Measurements from ENCODE around the gene KLHL6.

KLHL6 gene

DNA sequence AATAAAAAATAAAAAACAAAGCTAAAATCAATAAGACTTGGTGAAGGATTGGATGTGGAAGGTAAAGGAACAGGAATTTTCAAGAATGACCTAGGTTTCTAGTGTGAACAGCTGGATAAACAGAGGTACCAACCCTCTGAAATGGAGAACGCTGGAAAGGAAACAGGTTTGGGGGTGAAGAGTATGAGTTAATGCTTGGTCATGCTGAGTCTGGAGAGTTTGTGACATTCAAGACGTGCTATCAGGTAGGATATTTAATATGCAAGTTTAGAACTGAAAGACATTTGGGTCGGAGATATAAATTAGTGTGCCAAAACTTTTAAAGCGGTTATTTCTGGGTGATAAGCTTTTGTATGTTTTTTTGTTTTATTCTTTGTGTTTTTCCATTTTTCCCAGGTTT, 11.4 kb upstream of the KLHL6 start:
- no peak for DNase-seq (ENCODE audit: low spot score)

GRCh38 chr3:183564046-183564445, 8.5 kb upstream of the KLHL6 start:
- no peak for DNase-seq (ENCODE audit: low spot score)

DNA sequence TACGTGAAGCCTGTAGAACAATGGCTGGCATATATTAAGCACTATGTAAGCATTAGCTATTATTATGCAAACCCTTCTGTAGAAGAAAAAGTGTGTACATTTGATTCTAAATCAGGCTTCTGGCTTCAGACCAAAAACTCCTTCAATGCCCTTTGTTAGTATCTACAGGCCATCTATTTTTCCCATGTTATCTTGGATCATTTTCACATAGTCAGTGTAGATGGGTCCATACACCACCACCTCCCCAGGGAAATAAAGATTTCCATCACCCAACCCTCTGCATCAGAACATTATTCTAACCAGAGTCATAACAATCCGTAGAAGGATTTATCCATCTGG, 8.0 kb upstream of the KLHL6 start:
- no peak for DNase-seq (ENCODE audit: low spot score)

GRCh38 chr3:183560607-183561006, 5.1 kb upstream of the KLHL6 start:
- DNase-seq (ENCODE audit: low spot score) = no peak

- no peak for DNase-seq (ENCODE audit: low spot score)
These were observed 3.0 kb upstream of the KLHL6 start for GRCh38 chr3:183558495-183558894.

DNA sequence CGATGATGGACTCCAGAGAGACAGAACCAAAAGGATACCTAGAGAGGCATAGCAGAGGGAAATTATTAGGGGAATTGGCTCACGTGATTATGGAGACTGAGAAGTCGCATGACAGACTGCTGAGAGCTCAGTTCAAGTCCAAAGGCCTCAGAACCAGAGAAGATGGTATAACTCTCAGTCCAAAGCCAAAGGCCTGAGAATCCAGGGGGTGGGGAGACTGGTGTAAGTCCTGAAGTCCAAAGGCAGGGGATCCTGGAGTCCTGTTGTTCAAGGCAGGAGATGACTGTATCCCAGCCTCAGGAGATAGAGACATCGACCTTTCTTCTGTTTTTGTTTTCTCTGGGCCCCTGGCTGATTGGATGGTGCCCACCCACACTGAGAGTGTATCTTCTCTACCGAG, 1.2 kb upstream of the KLHL6 start:
- no peak for DNase-seq (ENCODE audit: low spot score)

GRCh38 chr3:183554377-183554776, 1.1 kb downstream of the KLHL6 start:
- DNase-seq (ENCODE audit: low spot score) = no peak

DNA sequence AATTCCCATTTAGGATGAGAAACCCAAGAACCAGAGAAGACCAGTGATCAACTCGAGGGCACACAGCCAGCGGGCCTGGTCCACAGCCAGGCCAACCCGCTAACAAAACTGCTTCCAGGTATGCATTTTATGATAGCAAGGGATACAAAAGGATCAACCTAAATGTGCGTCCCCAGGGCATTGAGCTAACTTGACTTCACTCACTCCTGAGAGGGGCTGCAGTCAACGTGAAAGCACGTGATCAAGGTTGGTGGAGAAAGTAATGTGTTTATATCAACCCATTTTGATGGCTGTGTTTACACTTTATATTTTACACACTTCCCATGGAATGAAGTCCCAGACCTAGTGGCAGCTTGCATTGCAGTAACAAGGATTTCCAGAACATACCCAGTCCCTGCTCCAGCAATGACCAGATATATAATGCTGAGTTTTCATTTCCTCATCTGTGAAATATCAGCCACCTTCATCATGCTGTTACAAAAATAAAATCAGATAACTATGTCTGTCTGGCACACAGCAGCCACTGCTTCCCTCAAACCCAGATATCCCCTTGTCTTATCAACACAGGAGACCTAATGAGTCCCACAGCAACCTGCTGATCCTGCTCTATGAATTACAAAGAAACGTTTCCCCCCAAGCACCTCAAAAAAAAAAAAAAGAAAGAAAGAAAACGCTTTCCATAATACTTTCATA, 2.0 kb downstream of the KLHL6 start:
- DNase-seq (ENCODE audit: low spot score) = no peak

- DNase-seq (ENCODE audit: low spot score) = no peak
These were observed 3.6 kb downstream of the KLHL6 start for GRCh38 chr3:183551930-183552329.

GRCh38 chr3:183548262-183548769, 7.2 kb downstream of the KLHL6 start:
- DNase-seq (ENCODE audit: low spot score) = peak; percentile 67

GRCh38 chr3:183546625-183547024, 8.9 kb downstream of the KLHL6 start:
- DNase-seq (ENCODE audit: low spot score) = no peak

- DNase-seq (ENCODE audit: low spot score) = no peak
These were observed 9.8 kb downstream of the KLHL6 start for GRCh38 chr3:183545708-183546107.

- DNase-seq (ENCODE audit: low spot score) = no peak
These were observed 13.2 kb downstream of the KLHL6 start for GRCh38 chr3:183542355-183542754.

- DNase-seq (ENCODE audit: low spot score) = no peak
These were observed 13.8 kb downstream of the KLHL6 start for GRCh38 chr3:183541738-183542137.

GRCh38 chr3:183541235-183541655, 14.3 kb downstream of the KLHL6 start:
- no peak for DNase-seq (ENCODE audit: low spot score)

DNA sequence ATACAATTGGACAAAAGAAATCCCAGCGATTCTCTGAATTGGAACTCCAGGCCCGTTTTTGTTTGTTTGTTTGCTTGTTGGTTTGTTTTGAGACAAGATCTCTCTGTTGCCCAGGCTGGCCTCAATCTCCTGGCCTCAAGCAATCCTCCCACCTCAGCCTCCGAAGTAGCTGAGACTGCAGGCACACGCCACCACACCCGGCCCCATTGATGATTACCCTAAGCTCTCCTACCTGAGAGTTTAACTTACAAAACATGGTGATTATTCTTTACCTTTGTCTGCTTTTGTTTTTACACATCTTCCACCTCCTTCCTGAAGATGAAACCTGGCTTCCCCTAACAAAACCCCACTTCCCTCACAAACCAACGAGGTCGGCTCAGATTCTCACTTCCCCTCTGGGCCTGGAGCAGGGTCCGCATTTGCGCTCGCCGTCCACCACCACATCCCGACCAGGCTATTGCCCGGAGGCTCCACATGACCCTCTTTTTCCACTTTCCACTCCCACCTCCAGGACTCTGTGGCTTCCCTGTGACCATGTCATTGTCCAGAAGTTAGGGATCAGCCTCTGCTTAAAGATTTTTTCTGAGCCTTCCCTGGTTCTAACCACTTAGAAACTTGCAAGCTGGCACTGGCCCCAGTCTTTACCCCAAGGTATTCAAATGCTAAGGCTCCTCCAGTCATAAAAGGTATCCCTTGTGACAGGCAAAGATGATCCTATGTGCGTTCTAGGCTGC, 14.8 kb downstream of the KLHL6 start:
- no peak for DNase-seq (ENCODE audit: low spot score)

GRCh38 chr3:183539811-183540210, 15.7 kb downstream of the KLHL6 start:
- DNase-seq (ENCODE audit: low spot score) = no peak

DNA sequence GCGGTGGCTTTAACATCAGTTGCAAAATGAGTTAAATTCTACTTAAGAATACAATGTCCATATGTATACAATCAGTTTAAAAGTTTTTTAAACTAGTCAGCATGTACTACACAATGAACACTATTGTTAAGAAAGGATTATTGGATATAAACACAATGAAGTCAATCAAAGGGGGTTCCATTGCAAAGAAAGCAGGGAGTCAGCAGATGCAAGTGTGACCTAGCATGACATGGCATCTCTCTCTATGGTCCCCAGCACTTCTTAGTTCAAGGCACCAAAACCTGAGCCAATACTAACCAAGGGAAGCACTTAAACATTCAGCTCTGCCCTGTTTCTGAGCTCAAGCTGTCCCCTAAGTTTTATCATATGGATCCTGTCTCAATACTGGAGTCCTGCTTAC, 17.0 kb downstream of the KLHL6 start:
- DNase-seq (ENCODE audit: low spot score) = no peak

GRCh38 chr3:183537295-183537730, 18.2 kb downstream of the KLHL6 start:
- peak; percentile 58 for DNase-seq (ENCODE audit: low spot score)

DNA sequence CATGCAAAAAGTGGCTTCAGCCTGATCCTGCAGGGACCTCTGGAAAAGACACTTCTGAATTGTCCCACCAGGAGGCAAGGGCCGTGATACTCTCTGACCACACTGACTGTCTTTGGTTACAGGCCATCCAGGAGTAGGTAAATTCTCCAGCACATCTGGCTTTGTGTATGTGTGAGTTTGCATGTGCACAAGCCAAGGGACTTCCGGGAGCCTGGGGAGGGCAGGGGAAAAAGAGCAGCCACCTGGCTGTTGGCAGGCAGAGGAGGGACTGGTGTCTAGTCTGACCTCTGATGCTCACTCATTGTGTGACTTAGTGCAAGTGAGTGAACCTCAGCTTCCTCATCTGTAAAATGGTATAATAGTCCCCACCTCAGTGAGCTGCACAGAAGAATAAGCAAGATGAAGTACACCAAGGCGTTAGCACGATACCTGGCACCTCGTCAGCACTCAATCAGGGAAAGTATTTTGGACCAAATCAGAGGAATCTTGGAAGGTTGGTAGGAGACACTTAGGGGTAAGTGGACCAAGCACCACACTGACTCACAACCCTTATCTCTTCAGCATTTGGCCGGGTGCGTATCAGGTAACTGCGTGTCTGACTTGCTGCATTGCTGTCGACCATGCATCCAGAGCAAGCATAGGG, 19.1 kb downstream of the KLHL6 start:
- no peak for DNase-seq (ENCODE audit: low spot score)

DNA sequence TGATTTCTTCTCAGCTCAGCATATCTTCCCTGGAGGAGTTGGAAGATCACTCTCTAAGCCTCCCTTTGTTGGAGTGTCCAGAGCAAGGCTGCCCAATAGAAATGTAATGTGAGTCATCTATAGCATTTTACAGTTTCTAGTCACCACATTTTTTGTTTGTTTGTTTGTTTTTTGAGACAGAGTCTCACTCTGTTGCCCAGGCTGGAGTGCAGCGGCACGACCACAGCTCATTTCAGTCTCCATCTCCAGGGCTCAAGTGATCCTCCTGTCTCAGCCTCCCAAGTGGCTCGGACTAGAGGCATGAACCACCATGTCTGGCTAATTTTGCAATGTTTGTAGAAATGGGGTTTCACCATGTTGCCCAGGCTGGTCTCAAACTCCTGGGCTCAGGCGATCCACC, 21.3 kb downstream of the KLHL6 start:
- DNase-seq (ENCODE audit: low spot score) = no peak

DNA sequence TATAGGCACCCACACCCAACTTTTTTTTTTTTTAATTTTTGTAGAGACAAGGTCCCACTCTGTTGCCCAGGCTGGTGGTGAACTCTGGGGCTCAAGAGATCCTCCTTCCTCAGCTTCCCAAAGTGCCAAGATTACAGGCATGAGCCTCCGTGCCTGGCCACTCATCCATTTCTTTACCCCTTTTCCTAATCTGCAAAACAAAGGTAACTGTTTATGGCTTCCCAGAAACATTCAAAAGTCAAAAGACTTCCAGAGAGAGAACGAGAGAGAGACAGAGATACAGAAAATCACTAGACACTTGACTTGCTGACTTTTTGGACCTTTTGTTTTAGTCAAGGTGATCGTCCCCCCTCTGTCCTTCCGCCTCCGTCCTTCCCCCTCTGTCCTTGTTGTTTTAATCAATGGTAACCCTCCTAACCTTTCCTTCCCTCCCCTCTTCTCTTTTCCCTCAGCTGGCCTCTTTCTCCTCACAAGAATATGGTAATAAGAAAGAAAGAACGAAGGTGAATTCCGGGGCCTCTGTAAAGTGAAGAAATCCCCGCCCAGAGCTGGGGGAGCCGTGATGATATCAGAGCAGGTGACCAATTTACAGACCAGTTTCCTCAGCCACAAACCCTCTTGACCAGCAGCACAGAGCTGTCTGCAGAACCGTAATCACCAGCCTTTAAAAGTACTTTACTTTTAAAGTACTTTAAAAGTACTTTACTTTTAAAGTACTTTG, 21.9 kb downstream of the KLHL6 start:
- DNase-seq (ENCODE audit: low spot score) = no peak

Data from AG08395 (cell line).